Mesenchymal stem cell (in vitro differentiated cells and primary cell): ENCODE results near the gene RAPGEF5.

ENCODE experiments used
- DNase-seq: peaks from one replicate; pipeline ENCODE4 v3.0.0-alpha.2; 2013
- H2AFZ ChIP-seq: one replicate; pipeline ENCODE4 v1.6.1; 2013; ENCODE audit warnings: low read depth, mild to moderate bottlenecking, control low read depth, inconsistent platforms, low read length, moderate library complexity
- H2AK5ac ChIP-seq: 2 replicates; pipeline ENCODE4 v1.6.1; 2013; ENCODE audit warnings: low read length, moderate library complexity, mild to moderate bottlenecking, inconsistent platforms; ENCODE audit not compliant: severe bottlenecking
- H2BK120ac ChIP-seq: one replicate; pipeline ENCODE4 v1.6.1; 2013; ENCODE audit warnings: low read depth, mild to moderate bottlenecking, inconsistent platforms, low read length, moderate library complexity
- H2BK12ac ChIP-seq, 2 experiments: one replicate each; pipeline ENCODE4 v1.6.1; 2013; ENCODE audit warnings: inconsistent platforms in 2 of 2, low read length in 2 of 2, mild to moderate bottlenecking in 2 of 2, moderate library complexity in 2 of 2, control low read depth in 1 of 2
- H2BK15ac ChIP-seq: one replicate; pipeline ENCODE4 v1.6.1; 2013; ENCODE audit warnings: mild to moderate bottlenecking, low read depth, inconsistent platforms; ENCODE audit not compliant: poor library complexity, severe bottlenecking
- H2BK5ac ChIP-seq: 2 replicates; pipeline ENCODE4 v1.6.1; 2013; ENCODE audit warnings: low read depth, mild to moderate bottlenecking, low read length, control low read depth, inconsistent platforms; ENCODE audit not compliant: poor library complexity, severe bottlenecking
- H3K14ac ChIP-seq, 2 experiments: one replicate each; pipeline ENCODE4 v1.6.1; 2013; ENCODE audit warnings: inconsistent platforms in 2 of 2, low read length in 2 of 2, control low read depth in 1 of 2, mild to moderate bottlenecking in 1 of 2, moderate library complexity in 1 of 2
- H3K18ac ChIP-seq, 2 experiments: one replicate each; pipeline ENCODE4 v1.6.1; 2013; ENCODE audit warnings: inconsistent platforms in 2 of 2, low read length in 2 of 2, control low read depth in 1 of 2, low read depth in 1 of 2, mild to moderate bottlenecking in 1 of 2
- H3K23ac ChIP-seq, 2 experiments: one replicate each; pipeline ENCODE4 v1.6.1; 2013; ENCODE audit warnings: inconsistent platforms in 2 of 2, low read length in 2 of 2, mild to moderate bottlenecking in 2 of 2, moderate library complexity in 2 of 2, control low read depth in 1 of 2
- H3K27ac ChIP-seq: 2 replicates; pipeline ENCODE4 v1.5.1; 2013; ENCODE audit warnings: mild to moderate bottlenecking, moderate library complexity, low read length, control low read depth, inconsistent platforms; ENCODE audit not compliant: poor library complexity, severe bottlenecking
- H3K27me3 ChIP-seq, 2 experiments: 2 replicates each; pipeline versions ENCODE4 v1.6.1 to v1.7.0; 2013; ENCODE audit warnings: low read length in 2 of 2, mild to moderate bottlenecking in 2 of 2, moderate library complexity in 2 of 2, control low read depth in 1 of 2, inconsistent platforms in 1 of 2; ENCODE audit not compliant: control insufficient read depth in 1 of 2, insufficient read depth in 1 of 2
- H3K36me3 ChIP-seq, 2 experiments: 2 replicates each; pipeline versions ENCODE4 v1.6.1 to v1.7.0; 2013; ENCODE audit warnings: low read length in 2 of 2, control low read depth in 1 of 2, inconsistent platforms in 1 of 2, low read depth in 1 of 2, mild to moderate bottlenecking in 1 of 2; ENCODE audit not compliant: insufficient read depth in 2 of 2, control insufficient read depth in 1 of 2
- H3K4ac ChIP-seq, 2 experiments: one replicate each; pipeline ENCODE4 v1.6.1; 2013; ENCODE audit warnings: inconsistent platforms in 2 of 2, low read length in 2 of 2, mild to moderate bottlenecking in 2 of 2, moderate library complexity in 2 of 2, control low read depth in 1 of 2, low read depth in 1 of 2
- H3K4me1 ChIP-seq: 2 replicates; pipeline ENCODE4 v1.6.1; 2013; ENCODE audit warnings: low read depth, low read length, control low read depth; ENCODE audit not compliant: control insufficient read depth, insufficient read depth
- H3K4me2 ChIP-seq: 2 replicates; pipeline ENCODE4 v1.6.1; 2013; ENCODE audit warnings: low read length, mild to moderate bottlenecking, inconsistent platforms; ENCODE audit not compliant: poor library complexity, severe bottlenecking
- H3K4me3 ChIP-seq, 2 experiments: 2 replicates each; pipeline versions ENCODE4 v1.5.1 to v1.7.0; 2013; ENCODE audit warnings: low read length in 2 of 2, mild to moderate bottlenecking in 2 of 2, control low read depth in 1 of 2, low read depth in 1 of 2; ENCODE audit not compliant: insufficient read depth in 1 of 2
- H3K79me1 ChIP-seq: replicated peaks from 2 replicates; pipeline ENCODE4 v1.6.1; 2013; ENCODE audit warnings: mild to moderate bottlenecking, control low read depth, low read length, inconsistent platforms; ENCODE audit not compliant: poor library complexity, severe bottlenecking
- H3K9ac ChIP-seq: 2 replicates; pipeline ENCODE4 v1.7.0; 2013; ENCODE audit warnings: mild to moderate bottlenecking, low read length, moderate library complexity
- H3K9me3 ChIP-seq: 2 replicates; pipeline ENCODE4 v1.7.0; 2013; ENCODE audit warnings: mild to moderate bottlenecking, low read length; ENCODE audit not compliant: control insufficient read depth
- H4K8ac ChIP-seq: one replicate; pipeline ENCODE4 v1.6.1; 2013; ENCODE audit warnings: inconsistent platforms, mild to moderate bottlenecking, low read length, moderate library complexity
- H4K91ac ChIP-seq: one replicate; pipeline ENCODE4 v1.6.1; 2013; ENCODE audit warnings: mild to moderate bottlenecking, low read length, inconsistent platforms
- WGBS: methylation state at CpG from one replicate; pipeline ENCODE4 v1.1.7; 2013; ENCODE audit warnings: mixed read lengths; 5-methylcytosine and 5-hydroxymethylcytosine counted together

RAPGEF5 gene

GRCh38 chr7:22200238-22200637 lies 156.7 kb downstream of the RAPGEF5 start:
- H2BK12ac ChIP-seq = no peak overlapping the region
- no peak overlapping the region for H3K18ac ChIP-seq

GRCh38 chr7:22197376-22197775 lies 159.6 kb downstream of the RAPGEF5 start:
- Histone ChIP-seq H3K4me2 (no peak overlapping the region), H3K4ac (no peak overlapping the region), H3K27me3 (peaks cover 3 to 20% of the 10 kb centered on the region in 2 experiments), H3K27ac (no peak overlapping the region), H3K23ac (no peak overlapping the region), H2BK5ac (no peak overlapping the region), H2AFZ (no peak overlapping the region), H4K91ac (no peak overlapping the region), H3K4me1 (peaks cover 7% of the 10 kb centered on the region), H3K4me3 (no peak overlapping the region), H4K8ac (no peak overlapping the region), H3K9me3 (no peaks in the 10 kb centered on the region), H2BK120ac (no peak overlapping the region), H2BK15ac (no peak overlapping the region), H3K36me3 (no peaks in the 10 kb centered on the region), H3K9ac (no peak overlapping the region), H3K14ac (no peak overlapping the region), H2BK12ac (no peak overlapping the region), H3K79me1 (no peaks in the 10 kb centered on the region), H2AK5ac (no peak overlapping the region), H3K18ac (no peak overlapping the region)
- 97% methylated on average over 3 of the region's 3 CpGs for WGBS
- DNase-seq = no peak

More at GRCh38 chr7:22200238-22200637, 156.7 kb downstream of the RAPGEF5 start:
- no peaks in the 10 kb centered on the region for H3K9me3 ChIP-seq
- no peak for DNase-seq
- no peak overlapping the region for H2BK120ac ChIP-seq
- no peaks in the 10 kb centered on the region for H3K4me1 ChIP-seq
- WGBS = 87% methylated on average over 2 of the region's 4 CpGs
- no peak overlapping the region for H3K4ac ChIP-seq
- H3K14ac ChIP-seq = no peak overlapping the region
- no peak overlapping the region for H3K23ac ChIP-seq
- H2BK15ac ChIP-seq = no peak overlapping the region
- no peak overlapping the region for H4K91ac ChIP-seq
- no peaks in the 10 kb centered on the region for H3K79me1 ChIP-seq
- no peak overlapping the region for H2AK5ac ChIP-seq
- no peak overlapping the region for H3K4me2 ChIP-seq
- H2AFZ ChIP-seq = no peak overlapping the region
- no peak overlapping the region for H3K27ac ChIP-seq
- H3K4me3 ChIP-seq = no peak overlapping the region
- no peak overlapping the region for H4K8ac ChIP-seq
- no peaks in the 10 kb centered on the region for H3K36me3 ChIP-seq
- H3K27me3 ChIP-seq = no peaks in the 10 kb centered on the region
- H2BK5ac ChIP-seq = no peak overlapping the region
- H3K9ac ChIP-seq = no peak overlapping the region

GRCh38 chr7:22196429-22196828 lies 160.5 kb downstream of the RAPGEF5 start:
- H2AFZ ChIP-seq = no peak overlapping the region

GRCh38 chr7:22195397-22196172 lies 161.4 kb downstream of the RAPGEF5 start:
- Histone ChIP-seq H2AK5ac (no peak overlapping the region), H2BK5ac (no peak overlapping the region), H3K4ac (no peak overlapping the region), H2AFZ (no peak overlapping the region), H3K36me3 (no peaks in the 10 kb centered on the region), H3K9me3 (no peaks in the 10 kb centered on the region), H3K14ac (no peak overlapping the region), H2BK12ac (no peak overlapping the region), H2BK15ac (no peak overlapping the region), H3K79me1 (no peaks in the 10 kb centered on the region), H3K18ac (no peak overlapping the region), H3K23ac (no peak overlapping the region), H3K4me1 (peaks cover 7% of the 10 kb centered on the region), H4K8ac (no peak overlapping the region), H4K91ac (no peak overlapping the region), H2BK120ac (no peak overlapping the region), H3K27ac (no peak overlapping the region), H3K4me2 (no peak overlapping the region), H3K4me3 (no peak overlapping the region), H3K9ac (no peak overlapping the region), H3K27me3 (peaks cover 3 to 20% of the 10 kb centered on the region in 2 experiments)
- no peak for DNase-seq
- 92% methylated on average over 5 of the region's 9 CpGs for WGBS

More at GRCh38 chr7:22196429-22196828, 160.5 kb downstream of the RAPGEF5 start:
- H3K79me1 ChIP-seq = no peaks in the 10 kb centered on the region
- peaks cover 7% of the 10 kb centered on the region for H3K4me1 ChIP-seq
- H3K4me2 ChIP-seq = no peak overlapping the region
- H3K4ac ChIP-seq = no peak overlapping the region
- no peak for DNase-seq
- no peak overlapping the region for H4K91ac ChIP-seq
- no peak overlapping the region for H3K14ac ChIP-seq
- H2BK15ac ChIP-seq = no peak overlapping the region
- H3K9me3 ChIP-seq = no peaks in the 10 kb centered on the region
- no peaks in the 10 kb centered on the region for H3K36me3 ChIP-seq
- no peak overlapping the region for H3K18ac ChIP-seq
- no peak overlapping the region for H3K4me3 ChIP-seq
- no peak overlapping the region for H3K27ac ChIP-seq
- H3K23ac ChIP-seq = no peak overlapping the region
- 93% methylated on average over 6 of the region's 6 CpGs for WGBS
- no peak overlapping the region for H2BK120ac ChIP-seq
- H4K8ac ChIP-seq = no peak overlapping the region
- H3K9ac ChIP-seq = no peak overlapping the region
- H2AK5ac ChIP-seq = no peak overlapping the region
- H2BK5ac ChIP-seq = no peak overlapping the region
- no peak overlapping the region for H2BK12ac ChIP-seq
- H3K27me3 ChIP-seq = peaks cover 3 to 20% of the 10 kb centered on the region in 2 experiments
